Progenitor cell of endocrine pancreas (in vitro differentiated cells): ENCODE data around the gene C5. TPM values are rescaled to one million over a fixed set of nuclear protein-coding genes. Genes with fewer than 3 reads are reported as not detected.

ENCODE experiments used
- DNase-seq: peaks from one replicate; pipeline ENCODE4 v3.0.0; 2021; ENCODE audit warnings: low spot score; ENCODE audit not compliant: unreplicated experiment
- H3K27ac Mint-ChIP-seq: 2 replicates; pipeline ENCODE4 v1.8.0; 2021; ENCODE audit warnings: mild to moderate bottlenecking, moderate library complexity, mixed read lengths
- H3K27me3 Mint-ChIP-seq: 2 replicates; pipeline ENCODE4 v1.8.0; 2021; ENCODE audit warnings: mixed read lengths
- H3K36me3 Mint-ChIP-seq: 2 replicates; pipeline ENCODE4 v1.8.0; 2022; ENCODE audit warnings: mixed read lengths; ENCODE audit not compliant: insufficient read depth
- H3K4me1 Mint-ChIP-seq: 2 replicates; pipeline ENCODE4 v1.8.0; 2021; ENCODE audit warnings: low read depth, mixed read lengths
- H3K4me3 Mint-ChIP-seq: 2 replicates; pipeline ENCODE4 v1.8.0; 2021; ENCODE audit warnings: low read depth, mild to moderate bottlenecking, moderate library complexity, mixed read lengths
- H3K9me3 Mint-ChIP-seq: 2 replicates; pipeline ENCODE4 v1.8.0; 2021; ENCODE audit warnings: low read depth, mixed read lengths
- total RNA-seq: library from RNA; stranded (reverse); gene quantifications from 2 replicates; pipeline ENCODE4 v1.2.1, GENCODE V29; 2021
- TF ChIP-seq, protein P1 (sequence below): fragments of 200-600 bp; sonication (generic); IDR thresholded peaks from one replicate; pipeline ENCODE4 v1.5.0; 2021; ENCODE audit warnings: antibody characterized with exemption, mild to moderate bottlenecking; ENCODE audit not compliant: unreplicated experiment

C5 gene
- total RNA-seq, 1 donor from 2014 or later, result 47.1 TPM

DNA sequence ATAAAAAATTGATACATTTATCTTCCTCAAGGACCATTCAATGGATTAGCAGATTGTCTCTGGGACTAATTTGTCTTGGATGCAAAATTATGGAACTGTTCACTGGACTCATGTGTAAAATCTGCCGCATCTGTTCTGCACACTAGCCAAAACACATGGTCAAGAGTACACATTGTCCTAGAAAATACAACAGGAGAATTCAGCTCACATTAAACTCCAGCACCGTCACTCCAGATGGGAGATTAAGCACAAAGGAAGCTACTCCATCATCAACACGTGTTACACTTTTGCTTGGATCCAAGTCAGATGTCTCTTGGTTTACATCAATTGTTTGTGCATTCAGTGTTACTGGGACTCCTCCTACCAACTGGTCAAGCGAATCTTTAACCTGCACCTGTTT, 28.8 kb downstream of the C5 start:
- H3K9me3 Mint-ChIP-seq, result no peaks in the 10 kb centered on the region
- H3K27ac Mint-ChIP-seq, result no peak overlapping the region
- H3K27me3 Mint-ChIP-seq, result no peaks in the 10 kb centered on the region
- no peak for DNase-seq
- no peak overlapping the region for H3K4me3 Mint-ChIP-seq
- no peaks in the 10 kb centered on the region for H3K4me1 Mint-ChIP-seq
- peaks cover 12% of the 10 kb centered on the region for H3K36me3 Mint-ChIP-seq
- TF ChIP-seq, protein P1, sequence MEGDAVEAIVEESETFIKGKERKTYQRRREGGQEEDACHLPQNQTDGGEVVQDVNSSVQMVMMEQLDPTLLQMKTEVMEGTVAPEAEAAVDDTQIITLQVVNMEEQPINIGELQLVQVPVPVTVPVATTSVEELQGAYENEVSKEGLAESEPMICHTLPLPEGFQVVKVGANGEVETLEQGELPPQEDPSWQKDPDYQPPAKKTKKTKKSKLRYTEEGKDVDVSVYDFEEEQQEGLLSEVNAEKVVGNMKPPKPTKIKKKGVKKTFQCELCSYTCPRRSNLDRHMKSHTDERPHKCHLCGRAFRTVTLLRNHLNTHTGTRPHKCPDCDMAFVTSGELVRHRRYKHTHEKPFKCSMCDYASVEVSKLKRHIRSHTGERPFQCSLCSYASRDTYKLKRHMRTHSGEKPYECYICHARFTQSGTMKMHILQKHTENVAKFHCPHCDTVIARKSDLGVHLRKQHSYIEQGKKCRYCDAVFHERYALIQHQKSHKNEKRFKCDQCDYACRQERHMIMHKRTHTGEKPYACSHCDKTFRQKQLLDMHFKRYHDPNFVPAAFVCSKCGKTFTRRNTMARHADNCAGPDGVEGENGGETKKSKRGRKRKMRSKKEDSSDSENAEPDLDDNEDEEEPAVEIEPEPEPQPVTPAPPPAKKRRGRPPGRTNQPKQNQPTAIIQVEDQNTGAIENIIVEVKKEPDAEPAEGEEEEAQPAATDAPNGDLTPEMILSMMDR, result no peak

DNA sequence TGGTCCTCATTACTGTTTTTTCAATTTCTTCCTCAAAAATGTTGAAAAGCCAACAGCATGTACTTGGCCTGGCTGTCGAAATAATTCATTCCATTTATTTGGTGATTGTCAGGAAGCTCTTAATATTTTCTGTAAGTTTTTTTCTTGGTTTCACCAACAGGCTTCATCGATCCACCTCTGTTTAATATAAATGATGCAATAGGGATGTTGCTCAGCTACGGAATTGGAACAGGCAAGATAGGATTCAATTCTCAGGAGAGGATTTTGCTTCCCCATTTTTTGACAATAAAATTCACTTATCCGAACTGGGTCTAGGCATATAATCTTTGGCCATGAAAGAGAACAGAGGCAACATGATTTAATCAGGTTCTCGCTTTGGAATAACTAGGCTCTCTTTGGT, 30.8 kb downstream of the C5 start:
- TF ChIP-seq, protein P1, result no peak
- no peak for DNase-seq
- Mint-ChIP-seq H3K36me3 (peaks cover 10% of the 10 kb centered on the region), H3K4me3 (no peak overlapping the region), H3K4me1 (no peaks in the 10 kb centered on the region), H3K27ac (no peak overlapping the region), H3K9me3 (no peaks in the 10 kb centered on the region), H3K27me3 (no peaks in the 10 kb centered on the region)

DNA sequence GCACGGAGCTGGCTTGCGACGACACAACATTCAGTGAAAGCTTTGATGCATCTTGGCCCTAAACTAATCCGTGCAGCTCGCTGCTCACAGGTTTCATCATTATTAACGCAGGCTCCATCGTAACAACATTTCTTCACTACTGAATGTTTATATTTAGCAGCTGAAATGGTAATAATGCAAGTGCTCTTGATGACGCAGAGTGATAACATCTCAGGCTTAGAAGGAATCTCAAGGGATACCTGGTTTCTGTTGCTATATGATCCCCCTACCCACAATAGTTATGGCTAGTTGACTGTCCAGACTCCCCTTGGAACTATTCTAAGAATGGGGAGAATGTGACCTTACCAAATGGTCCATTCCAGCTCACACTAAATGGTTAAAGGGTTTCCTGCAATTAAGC, 36.2 kb downstream of the C5 start:
- H3K4me3 Mint-ChIP-seq, result no peak overlapping the region
- TF ChIP-seq, protein P1, result no peak
- no peak overlapping the region for H3K27ac Mint-ChIP-seq
- H3K27me3 Mint-ChIP-seq, result no peaks in the 10 kb centered on the region
- peaks cover 3% of the 10 kb centered on the region for H3K9me3 Mint-ChIP-seq
- H3K4me1 Mint-ChIP-seq, result peaks cover 1% of the 10 kb centered on the region
- peaks cover 13% of the 10 kb centered on the region for H3K36me3 Mint-ChIP-seq
- no peak for DNase-seq

DNA sequence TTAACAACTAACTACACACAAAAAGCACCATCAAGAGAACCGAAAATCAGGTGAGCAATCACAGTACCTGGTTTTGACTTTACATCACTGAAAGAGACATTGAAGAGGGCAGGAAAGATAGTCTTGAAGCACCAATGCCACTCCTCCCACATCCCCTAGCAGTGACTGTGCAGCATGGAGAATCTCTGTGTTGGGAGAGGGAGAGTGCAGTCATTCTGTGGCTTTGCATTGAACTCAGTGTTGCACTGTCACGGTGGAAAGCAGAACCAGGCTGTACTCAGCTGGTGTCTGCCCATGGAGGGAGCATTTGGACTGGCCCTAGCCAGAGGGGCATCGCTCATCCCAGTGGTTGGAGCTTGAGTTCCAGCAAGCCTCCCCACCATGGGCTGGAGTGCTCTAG, 40.4 kb downstream of the C5 start:
- H3K27me3 Mint-ChIP-seq, result no peaks in the 10 kb centered on the region
- no peak overlapping the region for H3K27ac Mint-ChIP-seq
- H3K9me3 Mint-ChIP-seq, result peaks cover 3% of the 10 kb centered on the region
- no peak for DNase-seq
- H3K4me3 Mint-ChIP-seq, result no peak overlapping the region
- H3K4me1 Mint-ChIP-seq, result peaks cover 1% of the 10 kb centered on the region
- H3K36me3 Mint-ChIP-seq, result peaks cover 21% of the 10 kb centered on the region
- TF ChIP-seq, protein P1, result no peak

DNA sequence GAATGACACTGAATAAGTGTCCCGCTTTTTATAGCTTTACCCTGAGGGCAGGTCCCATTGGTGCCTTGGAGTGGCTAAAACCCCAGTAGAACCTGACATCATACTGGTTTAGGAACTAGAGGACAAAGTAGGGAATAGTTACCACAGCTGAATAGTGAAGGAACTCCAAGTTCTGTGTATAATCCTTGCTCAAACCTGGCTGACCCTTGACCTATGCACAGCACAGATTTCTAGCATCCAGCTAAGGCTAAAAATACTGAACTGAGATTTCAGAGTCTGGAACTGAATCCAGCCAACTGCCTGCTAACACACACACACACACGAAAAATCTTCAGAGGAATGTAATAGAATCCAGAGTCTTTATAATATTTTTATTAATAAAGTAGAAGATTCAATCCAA, 50.8 kb downstream of the C5 start:
- H3K27me3 Mint-ChIP-seq, result no peaks in the 10 kb centered on the region
- H3K4me1 Mint-ChIP-seq, result no peaks in the 10 kb centered on the region
- H3K4me3 Mint-ChIP-seq, result no peak overlapping the region
- H3K27ac Mint-ChIP-seq, result no peak overlapping the region
- TF ChIP-seq, protein P1, result no peak
- no peak for DNase-seq
- H3K9me3 Mint-ChIP-seq, result no peaks in the 10 kb centered on the region
- H3K36me3 Mint-ChIP-seq, result peaks cover 9% of the 10 kb centered on the region
